GM19023 (cell line): Measurements from ENCODE around the gene ABL2.
A peak's percentile ranks its signal among the peaks of the same experiment; 100 is the strongest.
"Not testable (repeated sequence)": the region's sequence is repeated elsewhere in the genome, so short reads cannot be mapped to it uniquely, and the experiment has no call there.

Source experiments
- ATAC-seq: cut with Tn5 transposase; IDR thresholded peaks from one replicate; pipeline ENCODE4 v1.9.1; 2021; ENCODE audit warnings: mild to moderate bottlenecking, moderate library complexity; ENCODE audit not compliant: unreplicated experiment

The ABL2 gene

DNA sequence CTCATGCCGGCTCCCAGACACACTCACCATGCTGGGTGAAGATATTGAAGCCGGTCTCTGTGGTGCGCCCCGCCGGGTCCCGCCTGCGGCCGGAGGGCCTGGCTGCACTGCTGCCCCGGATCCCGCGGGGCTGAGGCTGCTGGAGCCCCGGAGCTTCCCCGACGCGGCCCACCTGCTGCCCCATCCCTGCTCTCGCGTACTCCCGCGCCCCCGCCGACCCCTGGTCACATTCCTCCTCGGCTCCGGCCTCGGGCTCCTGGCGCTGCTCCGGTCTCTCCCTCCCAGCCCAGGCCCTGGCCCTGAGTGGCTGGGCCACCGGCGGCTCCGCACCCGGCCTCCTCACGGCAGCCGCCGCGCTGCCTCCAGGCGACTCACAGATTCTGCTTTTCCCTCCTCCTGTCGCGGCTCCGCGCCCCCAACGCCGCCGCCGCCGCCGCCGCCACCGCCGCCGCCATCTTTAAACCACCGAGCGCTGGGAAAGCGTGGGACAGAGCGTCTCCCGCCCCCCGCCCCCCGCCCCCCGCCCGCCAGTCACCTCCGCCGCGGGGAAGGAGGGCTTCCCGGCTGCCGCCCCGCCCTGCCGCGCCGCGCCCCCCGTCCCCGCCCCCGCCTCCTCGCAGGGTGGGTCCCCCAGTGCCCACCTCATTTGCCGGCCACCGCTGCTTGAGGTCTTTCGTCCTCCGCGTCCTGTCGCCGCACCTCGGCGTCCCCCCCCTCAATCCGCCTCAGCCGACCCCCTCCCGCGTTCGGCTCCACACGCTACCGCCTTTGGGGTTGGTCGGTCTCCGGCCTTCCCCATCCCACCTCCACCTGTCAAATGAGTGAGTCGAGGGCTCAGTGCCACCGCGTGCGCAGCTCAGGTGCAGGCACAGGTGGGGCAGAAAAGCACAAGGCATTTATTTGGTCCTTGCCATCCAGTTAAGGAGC, at the start of gene ABL2:
Gene ABL2 (minus strand): TSS at position 464 of the 927 bp plus-strand sequence. CDS start 280 bp downstream, at position 184.
- peak; percentile 65 for ATAC-seq

DNA sequence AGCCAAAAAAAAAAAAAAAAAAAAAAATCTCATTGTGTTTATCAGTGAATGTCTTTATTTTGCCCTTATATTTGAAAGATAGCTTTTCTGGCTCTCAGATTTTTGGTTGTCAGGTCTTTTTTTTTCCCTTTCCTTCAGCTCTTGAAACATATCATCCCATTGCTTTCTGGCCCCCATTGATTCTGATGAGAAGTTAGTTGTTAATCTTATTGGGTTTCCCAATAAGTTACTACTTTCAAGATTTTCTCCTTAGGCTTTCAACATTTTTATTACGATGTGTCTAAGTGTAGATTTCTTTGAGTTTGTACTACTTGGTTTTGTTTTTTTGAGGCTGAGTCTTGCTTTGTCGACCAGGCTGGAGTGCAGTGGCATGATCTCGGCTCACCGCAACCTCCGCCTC, 49.4 kb upstream of the ABL2 start:
- no peak for ATAC-seq

DNA sequence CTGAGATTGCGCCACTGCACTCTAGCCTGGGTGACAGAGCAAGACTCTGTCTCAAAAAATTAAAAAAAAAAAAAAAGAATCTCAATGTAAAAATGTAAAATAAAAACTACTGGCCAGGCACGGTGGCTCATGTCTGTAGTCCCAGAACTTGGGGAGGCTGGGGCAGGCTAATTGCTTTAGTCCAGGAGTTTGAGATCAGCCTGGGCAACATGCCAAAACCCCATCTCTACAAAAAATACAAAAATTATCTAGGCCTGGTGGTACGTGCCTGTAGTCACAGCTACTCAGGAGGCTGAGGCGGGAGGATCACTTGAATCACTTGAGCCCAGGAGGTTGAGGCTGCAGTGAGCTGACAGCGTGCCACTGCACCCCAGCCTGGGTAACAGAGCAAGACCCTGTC, 44.9 kb upstream of the ABL2 start:
- not testable (repeated sequence) for ATAC-seq

DNA sequence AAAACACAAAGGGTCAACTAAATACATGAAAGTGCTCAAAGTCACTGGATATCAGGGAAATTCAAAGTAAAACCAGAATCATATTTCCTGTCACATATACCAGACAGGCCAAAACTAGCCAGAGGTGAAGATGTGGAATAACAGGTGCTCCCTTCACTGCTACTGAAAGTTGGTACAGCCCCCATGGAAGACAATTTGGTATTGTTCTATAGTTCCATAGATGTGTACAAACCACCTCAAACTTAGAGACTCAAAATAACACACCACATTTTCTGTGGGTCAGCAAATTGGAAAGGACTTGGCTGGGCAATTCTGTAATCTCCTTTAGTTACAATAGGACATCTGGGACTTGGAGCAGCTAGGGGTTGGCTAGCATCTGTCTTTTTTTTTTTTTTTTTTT, 39.6 kb upstream of the ABL2 start:
- no peak for ATAC-seq

DNA sequence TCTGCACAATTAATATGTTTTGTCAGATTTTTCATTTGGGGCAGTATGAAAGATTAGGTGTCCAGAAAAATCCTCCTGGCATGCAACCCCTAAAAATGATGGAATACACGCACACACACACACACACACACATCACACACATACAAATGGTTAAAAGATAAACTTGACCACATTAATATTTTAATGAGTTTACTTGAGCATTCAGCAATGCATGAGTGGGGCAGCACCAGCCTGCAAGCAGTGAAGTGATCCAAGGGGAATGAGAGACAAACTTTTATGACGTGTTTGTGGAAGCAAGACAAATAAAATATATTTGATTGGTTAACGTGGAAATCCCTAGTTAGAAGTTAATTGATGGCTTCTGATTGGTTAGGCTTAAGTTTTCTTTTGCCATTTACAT, 35.0 kb upstream of the ABL2 start:
- ATAC-seq, result no peak

DNA sequence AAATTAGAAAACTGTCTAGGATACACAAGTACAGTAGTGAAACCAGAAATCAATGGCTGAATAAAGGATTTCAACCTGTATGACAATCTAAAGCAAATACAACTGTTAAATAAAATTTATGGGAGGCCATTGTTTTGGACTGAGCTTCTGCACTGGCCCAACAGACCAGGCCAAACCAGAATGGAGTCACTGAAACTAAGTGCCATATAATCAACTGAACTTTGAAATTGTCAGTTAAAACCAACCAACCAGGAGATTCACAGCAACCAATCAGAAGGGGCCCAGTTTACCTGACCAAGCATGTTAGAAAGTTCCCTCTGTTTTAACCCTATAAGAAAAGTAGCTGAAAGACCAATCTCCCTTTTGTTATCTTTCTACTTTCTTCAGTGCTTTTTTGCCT, 33.6 kb upstream of the ABL2 start:
- ATAC-seq, result no peak

DNA sequence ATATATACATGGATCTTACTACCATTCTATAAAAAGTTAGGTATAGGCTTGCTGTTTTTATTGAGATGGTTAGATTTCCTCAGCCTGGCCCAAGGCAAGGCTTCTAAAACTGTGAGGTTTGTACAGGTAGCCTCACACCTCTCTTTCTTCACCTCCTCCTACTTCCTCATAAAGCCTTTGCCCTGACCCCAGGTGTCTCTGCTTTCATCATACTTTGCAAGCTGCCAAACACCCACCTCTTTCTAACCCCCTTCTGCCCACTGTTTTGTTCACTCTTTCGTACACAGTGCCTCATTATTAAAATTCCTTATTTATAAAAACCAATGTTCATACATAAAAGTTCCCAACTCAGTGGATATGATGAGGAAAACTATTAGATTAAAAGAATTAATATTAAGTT, 32.7 kb upstream of the ABL2 start:
- ATAC-seq, result no peak

DNA sequence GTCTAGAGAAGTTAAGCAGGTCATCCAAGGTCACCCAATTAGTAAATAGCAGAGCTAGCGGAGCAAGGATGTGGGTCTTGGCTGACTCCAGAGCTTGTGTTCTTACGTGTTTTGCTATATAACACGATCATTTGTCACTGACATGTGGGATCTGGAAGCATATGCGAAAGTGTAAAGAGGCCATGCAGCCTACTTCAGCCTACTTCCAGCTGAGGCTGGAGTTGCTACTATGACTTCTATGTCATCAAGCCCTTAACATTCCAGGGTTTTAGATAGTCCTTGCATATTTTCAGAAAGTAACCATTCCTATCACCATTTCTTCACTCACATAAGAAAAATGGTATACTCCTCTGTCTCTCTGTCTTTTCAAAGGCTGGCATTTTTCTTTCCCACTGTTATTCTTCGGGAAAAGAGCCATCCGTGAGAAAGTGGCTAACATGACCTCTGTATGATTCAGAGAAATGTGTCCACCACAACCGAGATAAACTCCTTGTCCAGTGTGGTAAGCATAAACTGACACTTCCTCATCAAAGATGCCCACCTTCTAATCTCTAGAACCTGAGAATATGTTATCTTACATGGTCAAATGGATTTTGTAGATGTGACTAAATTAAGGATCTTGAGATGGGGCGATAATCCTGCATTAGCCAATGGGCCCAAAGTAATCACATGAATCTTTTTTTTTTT, 24.0 kb upstream of the ABL2 start:
- no peak for ATAC-seq

DNA sequence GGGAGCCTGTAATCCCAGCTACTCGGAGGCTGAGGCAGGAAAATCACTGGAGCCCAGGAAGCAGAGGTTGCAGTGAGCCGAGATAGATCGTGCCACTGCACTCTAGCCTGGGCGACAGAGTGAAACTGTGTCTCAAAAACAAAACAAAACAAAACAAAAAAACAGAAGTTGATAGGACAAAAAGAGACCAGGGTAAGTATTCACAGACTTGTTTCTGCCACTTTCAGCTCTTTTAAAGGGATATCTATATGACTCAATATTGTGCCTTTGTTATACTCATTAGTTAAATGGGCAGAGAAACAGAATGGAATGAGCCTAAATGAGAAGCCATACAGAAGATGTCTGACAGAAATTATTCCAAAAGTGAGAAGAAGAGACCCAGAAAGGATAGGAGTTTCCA, 23.1 kb upstream of the ABL2 start:
- ATAC-seq, result no peak

DNA sequence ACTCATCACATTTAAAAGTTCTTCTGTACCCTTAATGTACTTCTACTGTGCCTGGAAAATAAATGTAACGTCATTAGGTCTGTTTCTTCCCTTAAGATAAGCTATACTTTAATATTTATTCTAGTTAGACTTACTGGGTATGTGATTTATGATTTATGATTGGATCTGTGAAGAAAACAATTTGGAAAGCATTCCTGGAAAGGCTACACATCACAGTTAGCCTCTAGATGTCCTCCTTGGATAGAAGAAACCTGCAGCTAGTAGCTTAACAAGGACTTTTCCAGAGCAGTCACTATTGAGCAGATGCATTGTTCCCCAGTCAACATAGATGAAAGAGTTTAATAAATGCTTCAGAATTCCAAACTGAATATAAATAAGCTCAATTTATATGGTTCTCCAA, 22.2 kb upstream of the ABL2 start:
- ATAC-seq, result no peak

DNA sequence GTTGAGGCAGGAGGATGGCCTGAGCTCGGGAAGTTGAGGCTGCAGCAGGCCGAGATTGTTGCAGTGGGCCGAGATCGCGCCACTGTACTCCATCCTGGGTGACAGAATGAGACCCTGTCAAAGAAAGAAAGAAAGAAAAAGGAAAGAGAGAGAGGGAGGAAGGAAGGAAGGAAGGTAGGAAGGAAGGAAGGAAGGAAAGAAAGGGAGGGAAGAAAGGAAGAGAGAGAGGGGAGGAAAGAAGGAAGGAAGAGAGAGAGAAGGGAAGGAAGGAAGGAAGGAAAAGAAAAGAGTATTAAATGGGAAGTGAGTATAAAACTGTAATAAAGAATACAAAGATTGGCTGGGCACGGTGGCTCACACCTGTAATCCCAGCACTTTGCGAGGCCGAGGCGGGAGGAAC, 18.4 kb upstream of the ABL2 start:
- ATAC-seq, result no peak

DNA sequence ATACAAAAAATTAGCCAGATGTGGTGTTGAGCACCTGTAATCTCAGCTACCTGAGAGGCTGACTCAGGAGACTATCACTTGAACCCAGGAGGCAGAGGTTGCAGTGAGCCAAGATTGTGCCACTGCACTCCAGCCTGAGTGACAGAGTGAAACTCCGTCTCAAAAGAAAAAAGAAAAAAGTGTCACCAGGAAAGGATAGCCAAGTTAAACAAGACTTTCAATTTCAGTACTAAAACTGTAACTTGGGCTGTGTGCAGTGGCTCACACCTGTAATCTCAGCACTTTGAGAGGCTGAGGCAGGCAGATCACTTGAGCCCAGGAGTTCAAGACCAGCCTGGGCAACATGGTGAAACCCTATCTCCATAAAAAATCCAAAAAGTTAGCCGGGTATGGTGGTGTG, 15.9 kb upstream of the ABL2 start:
- not testable (repeated sequence) for ATAC-seq

DNA sequence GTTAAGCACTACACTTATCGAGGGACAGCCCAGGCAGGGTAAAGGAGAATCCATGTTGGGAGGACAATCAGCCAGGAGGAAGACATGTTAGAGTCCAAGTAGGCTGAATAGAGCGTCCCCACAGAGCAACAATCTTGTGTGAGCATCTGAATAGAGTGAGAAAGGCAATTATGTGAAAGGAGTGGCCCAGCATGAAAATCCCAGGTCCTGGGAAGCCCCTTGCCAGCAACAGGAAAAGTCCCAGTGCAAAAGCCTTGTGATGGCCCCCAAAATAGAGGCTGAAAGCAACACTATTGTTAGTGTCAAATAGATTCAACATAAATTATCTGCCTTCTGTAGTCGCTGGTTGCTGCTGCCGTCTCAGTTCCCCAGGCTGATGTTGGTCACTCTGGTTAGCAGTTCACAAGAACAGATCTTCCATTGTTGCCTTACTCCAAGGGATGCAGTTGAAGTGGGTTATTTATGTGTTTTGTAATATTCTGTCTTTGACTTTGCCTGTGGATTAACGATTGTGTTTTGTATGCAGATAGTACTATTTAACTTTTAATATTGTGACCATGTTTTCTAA, 12.1 kb upstream of the ABL2 start:
- no peak for ATAC-seq

DNA sequence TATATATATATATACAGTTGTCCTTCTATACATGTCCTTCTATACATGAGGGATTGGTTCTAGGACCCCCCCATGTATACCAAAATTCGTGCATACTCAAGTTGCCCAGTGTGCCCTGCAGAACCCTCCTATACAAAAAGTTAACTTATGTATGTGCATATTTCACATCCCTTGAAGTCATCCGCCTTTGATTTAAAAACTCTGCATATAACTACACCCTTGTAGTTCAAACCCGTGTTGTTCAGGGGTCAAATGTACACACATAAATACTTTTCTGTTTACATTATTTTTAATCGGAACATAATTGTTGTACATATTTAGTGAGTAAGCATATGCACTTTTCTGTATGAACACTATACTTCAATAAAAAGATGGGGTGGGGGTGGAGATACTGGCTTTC, 7.7 kb upstream of the ABL2 start:
- ATAC-seq, result no peak

DNA sequence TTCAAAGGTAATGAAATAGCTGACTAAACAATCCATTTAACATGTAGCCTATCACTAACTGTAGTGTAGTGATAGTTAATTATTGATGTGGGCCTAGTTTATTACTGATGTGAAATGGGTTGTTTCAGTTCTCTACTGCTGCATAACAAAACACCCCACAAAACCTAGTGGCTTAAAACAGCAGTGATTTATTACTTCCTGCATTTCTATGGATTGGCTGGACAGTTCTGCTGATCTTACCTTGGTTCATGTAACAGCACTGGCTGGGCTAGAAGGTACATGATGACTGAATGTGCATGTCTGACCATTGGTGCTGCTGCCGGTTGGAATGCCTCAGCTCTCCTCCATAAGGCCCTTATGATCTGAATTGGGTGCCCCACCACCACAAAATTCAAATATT, 5.4 kb upstream of the ABL2 start:
- ATAC-seq, result no peak

DNA sequence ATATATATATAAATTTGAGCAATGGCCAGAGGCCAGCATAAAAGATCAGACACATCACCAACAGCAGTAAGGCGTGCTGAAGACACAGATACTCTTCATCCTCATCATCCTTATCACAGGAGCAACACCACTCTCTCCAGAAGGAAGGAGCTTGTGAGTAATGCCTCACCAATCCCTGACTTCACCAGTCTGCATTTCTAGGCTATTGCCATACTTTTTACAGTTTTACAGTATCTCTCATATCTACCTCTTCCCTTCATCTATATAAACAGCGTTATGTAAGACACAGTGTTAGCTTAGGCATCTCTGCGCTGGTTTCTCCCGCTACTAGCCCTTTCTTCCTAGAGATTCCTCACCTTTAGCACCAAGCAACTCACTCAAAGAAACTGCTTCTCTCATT, 2.4 kb upstream of the ABL2 start:
- no peak for ATAC-seq

DNA sequence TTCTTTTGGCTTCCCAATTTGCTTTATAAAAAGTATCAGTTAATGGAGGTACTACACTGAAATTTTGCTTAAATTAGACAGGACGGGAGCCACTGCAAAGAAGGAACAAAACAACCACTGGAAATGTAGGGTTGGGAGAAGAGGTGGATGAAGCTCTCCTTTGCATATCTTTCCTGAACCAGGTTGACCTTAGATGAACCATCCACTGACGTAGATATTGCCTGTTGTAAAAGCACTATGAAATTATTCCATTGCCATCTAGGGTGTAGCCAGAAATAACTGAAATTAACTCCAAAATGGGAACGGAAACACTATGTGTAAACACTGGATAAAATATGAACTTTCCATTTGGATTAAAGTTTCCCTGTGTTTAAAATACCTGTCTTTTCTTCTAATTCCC, 1.2 kb upstream of the ABL2 start:
- no peak for ATAC-seq

DNA sequence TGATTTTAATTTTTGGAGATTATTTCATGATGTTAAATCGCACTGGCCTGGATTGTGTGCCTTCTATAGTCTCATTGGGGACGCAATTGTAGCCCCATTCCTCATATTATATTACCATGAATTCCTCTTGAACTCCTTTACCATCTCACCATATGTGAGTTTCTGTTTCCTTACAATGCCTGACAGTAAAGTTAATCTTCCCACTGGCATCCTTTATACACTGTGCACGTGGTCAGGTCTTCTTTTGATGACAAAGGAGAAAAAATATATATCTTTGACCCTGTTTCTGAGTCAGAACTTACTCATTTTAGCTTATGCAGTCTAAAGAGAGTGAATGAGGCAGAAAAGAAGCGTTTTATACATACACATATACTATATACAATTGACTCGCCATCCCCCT, 774 bp upstream of the ABL2 start:
- ATAC-seq, result no peak

DNA sequence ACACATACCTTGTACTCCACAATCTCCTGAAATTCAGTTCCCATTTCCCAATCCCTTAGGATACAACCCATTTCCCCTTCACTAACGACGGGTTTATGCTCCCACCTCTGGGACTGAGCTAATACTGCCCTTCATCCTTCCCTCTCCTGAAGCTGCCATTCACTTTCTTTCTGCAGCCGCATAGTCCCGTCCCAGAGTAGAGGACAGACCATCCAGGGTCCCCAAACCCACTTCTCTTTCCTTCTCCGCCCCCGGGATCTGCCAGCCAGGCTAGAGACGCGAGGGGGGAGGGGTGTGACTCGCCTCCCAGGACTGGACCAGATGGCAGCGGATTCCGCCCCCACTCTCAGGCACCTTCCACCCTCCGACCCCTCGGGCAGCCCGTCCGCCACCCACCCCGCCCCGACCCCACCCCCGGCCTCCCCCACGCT, 679 bp downstream of the ABL2 start:
- ATAC-seq, result peak; percentile 36

DNA sequence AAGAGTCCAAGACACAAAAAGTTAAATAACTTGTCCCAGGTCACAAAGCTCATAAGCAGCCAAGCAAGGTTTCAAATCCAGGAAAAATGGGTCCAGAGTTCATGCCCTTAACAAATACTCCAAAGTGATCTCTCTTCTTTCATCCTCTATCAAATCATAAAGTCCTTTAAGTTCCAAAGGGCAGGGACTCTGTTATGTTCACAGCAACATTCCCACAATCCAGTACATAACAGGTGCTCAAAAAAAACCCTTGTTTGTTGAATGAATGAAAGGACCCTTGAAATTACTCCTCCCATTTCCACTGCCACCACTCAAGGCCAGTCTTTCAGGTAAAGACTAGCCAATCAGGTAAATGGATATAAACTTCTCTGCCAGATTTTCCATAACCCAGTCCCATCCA, 2.7 kb downstream of the ABL2 start:
- no peak for ATAC-seq

DNA sequence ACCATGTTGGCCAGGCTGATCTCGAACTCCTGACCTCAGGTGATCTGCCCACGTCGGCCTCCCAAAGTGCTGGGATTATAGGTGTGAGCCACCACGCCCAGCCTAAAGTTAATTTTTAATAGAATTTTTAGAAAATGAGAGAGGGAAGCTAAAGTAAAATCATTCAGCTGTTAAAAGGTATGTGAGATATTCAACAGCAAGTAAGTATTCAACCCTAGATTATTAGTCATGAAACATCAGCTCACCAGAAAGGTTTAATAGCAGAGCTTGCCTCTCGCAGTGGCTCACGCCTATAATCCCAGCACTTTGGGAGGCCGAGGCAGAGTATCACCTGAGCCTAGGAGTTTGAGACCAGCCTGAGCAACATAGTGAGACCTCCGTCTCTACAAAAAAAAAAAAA, 5.0 kb downstream of the ABL2 start:
- not testable (repeated sequence) for ATAC-seq

DNA sequence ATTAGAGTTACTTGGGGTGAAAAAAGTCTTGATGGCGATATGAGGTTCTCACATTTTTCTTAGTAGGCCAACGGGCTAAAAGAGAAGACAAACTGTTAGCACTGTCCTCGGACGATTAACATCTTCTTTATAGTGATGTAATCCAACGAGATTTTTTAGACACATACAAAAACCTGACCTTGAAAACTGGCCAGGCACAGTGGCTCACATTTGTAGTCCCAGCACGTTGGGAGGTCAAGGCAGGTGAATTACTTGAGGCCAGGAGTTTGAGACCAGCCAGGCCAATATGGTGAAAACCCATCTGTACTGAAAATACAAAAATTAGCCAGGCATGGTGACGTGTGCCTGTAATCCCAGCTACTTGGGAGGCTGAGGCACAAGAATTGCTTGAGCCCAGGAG, 8.4 kb downstream of the ABL2 start:
- ATAC-seq, result not testable (repeated sequence)
